RPMI8226 (cell line): ENCODE measurements around the gene RAB3B.
"Not testable (repeated sequence)": the region's sequence is repeated elsewhere in the genome, so short reads cannot be mapped to it uniquely, and the experiment has no call there.

Experiments
- DNase-seq: peaks from one replicate; pipeline ENCODE4 v3.0.0-alpha.2; 2015

Gene RAB3B

GRCh38 chr1:51988254-51988653, 2.2 kb downstream of the RAB3B start:
- no peak for DNase-seq

DNA sequence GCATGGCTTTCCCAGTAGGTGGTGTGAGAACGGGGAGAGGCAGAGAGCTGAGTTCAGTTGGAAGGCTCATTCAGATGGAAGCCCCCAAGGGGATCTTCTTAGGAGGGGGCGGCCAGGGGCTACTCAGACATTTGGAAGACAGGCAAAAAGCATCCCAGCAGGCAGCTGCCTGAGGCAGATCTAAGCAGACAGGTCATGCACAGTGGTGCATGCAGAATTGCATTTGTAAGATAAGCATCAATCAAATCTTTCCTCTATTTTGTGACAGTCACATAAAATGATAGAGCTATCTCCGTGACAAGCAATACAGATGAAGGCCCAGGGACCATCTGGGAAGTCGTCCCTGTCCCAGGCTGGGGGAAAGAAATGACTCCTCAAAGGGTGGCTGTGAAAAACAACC, 3.8 kb downstream of the RAB3B start:
- no peak for DNase-seq

- DNase-seq = no peak
Measured at GRCh38 chr1:51982161-51982560, 8.3 kb downstream of the RAB3B start.

DNA sequence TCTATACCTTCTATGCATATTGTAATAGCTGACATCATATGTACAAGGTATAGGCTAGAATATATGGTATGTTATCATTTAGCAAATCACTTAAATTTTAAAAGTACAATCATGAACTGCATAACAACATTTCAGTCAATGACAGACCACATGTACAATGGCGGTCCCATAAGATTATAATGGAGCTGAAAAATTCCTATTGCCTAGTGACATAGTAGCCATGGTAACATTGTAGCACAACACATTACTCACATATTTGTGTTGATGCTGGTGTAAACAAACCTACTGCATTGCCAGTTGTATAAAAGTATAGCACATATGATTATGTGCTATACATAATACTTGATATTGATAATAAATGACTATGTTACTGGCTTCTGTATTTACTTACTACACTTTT, 8.9 kb downstream of the RAB3B start:
- DNase-seq = no peak

GRCh38 chr1:51978099-51978498, 12.4 kb downstream of the RAB3B start:
- no peak for DNase-seq

DNA sequence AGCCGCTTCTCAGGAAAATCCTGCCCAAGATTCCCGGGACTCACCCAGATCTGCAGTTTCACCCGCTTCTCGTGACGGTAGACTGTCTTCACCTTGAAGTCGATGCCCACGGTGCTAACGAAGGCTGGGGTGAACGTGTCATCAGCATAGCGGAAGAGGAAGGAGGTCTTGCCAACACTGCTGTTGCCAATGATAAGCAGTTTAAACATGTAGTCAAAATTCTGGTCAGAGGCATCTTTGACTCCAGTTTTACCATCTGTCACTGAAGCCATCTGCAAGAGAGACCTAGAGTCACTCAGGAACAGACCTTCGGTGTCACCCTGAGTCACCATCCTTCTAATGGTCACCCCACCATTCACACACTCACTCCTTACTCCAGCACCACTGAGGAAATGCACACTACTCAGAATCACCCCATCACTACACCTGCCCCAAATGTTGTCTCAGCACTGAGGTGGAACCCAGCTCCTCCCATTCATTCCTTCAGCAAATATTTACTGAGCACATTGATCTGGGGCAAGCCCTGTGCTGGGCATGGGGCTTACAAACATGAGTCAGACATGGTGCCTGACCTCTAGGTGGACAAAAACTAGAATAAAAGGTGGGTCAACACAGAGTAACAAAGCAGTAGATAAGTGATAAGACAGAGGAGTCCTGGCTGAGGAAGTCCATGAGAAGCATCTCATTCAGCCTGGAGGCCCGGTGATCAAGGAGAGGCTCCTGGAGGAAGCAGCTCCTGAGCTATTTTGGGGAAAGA, 13.5 kb downstream of the RAB3B start:
- no peak for DNase-seq

GRCh38 chr1:51973587-51974474, 16.7 kb downstream of the RAB3B start:
- no peak for DNase-seq

DNA sequence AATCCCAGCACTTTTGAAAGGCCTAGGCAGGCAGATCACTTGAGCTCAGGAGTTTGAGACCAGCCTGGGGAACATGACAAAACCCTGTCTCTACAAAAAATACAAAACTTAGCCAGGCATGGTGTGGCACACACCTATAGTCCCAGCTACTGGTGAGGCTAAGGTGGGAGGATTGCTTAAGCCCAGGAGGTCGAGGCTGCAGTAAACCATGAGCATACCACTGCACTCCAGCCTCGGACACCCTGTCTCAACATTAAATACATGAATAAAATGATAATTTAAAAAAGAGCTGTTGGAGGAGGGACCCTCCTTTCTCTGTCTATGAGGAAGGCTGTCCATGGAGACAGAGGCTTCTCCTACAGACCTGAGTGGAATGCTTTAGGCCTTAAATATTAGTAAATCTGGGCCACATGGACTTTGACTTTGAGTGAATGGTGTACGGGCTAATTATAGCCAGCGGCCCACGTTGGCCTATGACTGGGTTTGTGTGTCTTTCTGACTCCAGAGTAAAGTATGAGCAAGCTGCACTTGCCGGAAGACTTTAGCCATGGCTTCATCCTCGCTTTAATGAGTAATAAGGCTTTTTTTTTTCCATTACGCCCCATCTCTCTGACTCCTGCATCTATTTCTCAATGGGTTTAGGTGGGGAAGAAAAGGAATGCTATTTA, 21.3 kb downstream of the RAB3B start:
- no peak for DNase-seq

- DNase-seq = no peak
Measured at GRCh38 chr1:51968632-51969031, 21.9 kb downstream of the RAB3B start.

DNA sequence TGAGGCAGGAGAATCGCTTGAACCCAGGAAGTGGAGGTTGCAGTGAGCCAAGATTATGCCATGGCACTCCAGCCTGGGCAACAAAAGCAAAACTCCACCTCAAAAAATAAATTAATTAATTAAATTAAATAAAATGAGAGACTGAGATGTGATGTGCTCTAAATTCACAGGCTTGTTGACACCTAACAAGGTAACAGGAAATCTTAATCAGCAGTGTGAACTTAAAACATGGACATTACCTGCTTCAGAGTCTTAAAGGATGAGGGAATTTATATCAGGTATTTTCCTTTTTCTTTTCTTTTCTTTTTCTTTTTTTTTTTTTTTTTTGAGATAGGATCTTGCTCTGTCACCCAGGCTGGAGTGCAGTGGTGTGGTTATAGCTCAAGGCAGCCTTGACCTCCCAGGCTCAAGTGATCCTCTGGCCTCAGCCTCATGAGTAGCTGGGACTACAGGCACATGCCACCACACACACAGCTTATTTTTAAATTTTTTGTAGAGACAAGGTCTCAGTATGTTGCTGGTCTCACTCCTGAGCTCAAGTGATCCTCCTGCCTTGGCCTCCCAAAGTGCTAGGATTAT, 23.2 kb downstream of the RAB3B start:
- DNase-seq = not testable (repeated sequence)

- DNase-seq = no peak
Measured at GRCh38 chr1:51966559-51966958, 23.9 kb downstream of the RAB3B start.

DNA sequence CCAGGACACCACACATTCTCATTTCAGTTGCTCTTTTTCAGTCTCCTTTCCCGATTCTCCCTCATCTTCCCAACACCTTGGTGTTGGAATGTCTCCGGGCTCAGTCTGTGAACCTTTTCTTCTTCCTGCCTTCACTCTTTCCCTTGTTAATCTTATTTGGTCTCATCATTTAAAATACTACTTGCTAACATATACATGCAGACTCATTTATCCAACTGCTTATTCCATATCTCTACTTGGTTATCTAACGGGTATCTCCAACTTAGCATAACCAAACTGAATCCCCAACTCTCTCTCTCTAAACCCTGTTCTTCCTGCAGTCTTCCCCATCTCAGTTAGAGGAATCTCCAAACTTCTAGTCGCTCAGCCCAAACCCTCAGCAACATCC, 26.2 kb downstream of the RAB3B start:
- DNase-seq = no peak

- DNase-seq = peak; percentile 22
Measured at GRCh38 chr1:51963592-51964308, 26.8 kb downstream of the RAB3B start.

DNA sequence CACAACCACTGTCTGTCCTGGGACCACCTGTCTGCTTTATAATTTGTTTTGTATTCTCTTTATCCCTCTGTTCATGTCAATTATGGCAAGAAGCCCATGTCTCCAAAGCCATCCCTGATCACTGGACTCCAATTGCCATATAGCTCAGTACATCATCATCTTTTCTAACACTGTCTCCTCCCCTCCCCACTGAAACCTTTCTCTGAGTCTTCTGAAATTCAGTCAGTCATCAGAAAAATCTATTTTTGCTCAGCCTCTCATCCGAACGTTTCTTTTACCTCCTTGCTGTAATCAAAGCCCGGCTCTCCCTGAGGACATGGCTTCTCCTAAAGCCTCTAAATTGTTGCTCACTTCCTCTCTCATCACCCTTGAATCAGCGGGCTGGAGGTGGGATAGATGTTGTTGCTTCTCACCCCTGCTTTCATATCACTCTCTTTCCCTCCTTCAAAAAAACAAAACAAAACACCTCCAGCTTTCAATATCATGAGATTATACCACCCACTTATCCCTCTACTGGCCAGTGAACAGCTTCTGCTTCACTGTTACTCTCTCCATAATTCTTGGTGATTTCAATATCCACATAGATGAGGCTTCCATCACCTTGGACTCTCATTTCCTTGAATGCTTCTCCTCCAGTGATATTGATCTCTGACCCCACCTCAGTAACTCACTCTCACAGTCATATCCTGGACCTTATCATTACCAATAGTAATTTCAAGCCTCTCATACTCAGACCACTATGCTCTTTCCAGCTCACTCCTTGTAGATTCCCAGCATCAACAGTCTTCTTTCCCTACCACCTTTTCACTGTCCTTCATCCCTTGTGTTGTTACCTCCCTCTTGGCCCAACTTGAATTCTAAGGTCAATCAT, 27.8 kb downstream of the RAB3B start:
- DNase-seq = peak; percentile 29

DNA sequence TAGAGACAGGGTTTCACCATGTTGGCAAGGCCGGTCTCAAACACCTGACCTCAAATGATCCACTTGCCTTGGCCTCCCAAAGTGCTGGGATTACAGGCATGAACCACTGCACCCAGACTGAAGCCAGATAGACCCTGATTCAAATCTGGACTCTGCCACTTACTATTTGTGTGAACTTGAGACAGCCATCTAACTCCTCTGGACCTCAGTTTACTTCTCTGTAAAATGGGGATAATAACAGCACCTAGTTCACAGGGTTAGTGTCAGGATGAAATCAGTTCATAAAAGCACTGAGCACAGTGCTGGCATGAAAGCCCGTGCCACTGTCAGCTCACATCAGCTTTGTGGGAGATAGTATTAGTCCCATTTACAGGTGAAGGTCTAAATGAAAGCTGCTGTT, 28.5 kb downstream of the RAB3B start:
- DNase-seq = no peak

GRCh38 chr1:51961231-51961630, 29.3 kb downstream of the RAB3B start:
- no peak for DNase-seq

GRCh38 chr1:51960262-51960661, 30.2 kb downstream of the RAB3B start:
- DNase-seq = no peak

DNA sequence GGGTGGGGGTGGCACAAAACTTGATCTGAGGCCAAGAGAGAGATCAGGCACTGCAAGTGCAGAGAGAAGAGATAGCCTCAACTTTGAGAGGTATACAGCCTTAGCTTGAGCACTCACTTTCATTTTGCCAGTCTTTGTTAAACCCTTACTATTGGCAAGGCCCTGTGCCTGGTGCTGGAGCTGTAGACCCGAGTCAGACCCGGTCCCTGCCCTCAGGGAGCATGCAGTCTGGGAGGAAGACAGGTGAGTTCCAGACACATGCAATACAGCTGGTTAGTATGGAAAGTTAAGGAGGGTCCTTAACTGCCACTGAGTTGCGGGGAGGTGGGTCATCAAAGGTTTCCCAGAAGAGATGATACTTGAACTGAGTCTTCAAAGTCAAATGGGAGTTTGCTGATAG, 31.7 kb downstream of the RAB3B start:
- DNase-seq = no peak

DNA sequence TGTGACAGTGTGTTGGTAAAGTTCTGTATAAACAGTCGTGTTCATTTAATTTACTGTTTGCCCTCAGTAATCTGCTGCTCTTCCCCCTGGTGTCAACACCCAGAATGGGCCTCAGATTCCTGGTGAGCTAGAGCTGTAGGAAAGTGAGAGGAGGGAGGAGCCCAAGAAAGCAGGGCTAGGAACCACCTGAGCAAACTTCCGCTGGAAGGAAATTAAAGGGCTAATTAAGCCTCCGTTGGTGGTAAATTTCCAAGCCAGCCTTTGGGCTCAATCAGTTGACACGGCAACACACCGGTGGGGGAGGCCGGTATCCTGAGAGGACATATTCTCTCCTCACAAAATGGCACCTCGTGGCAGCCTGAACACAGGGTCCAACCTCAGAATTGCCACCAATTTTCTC, 32.9 kb downstream of the RAB3B start:
- no peak for DNase-seq

DNA sequence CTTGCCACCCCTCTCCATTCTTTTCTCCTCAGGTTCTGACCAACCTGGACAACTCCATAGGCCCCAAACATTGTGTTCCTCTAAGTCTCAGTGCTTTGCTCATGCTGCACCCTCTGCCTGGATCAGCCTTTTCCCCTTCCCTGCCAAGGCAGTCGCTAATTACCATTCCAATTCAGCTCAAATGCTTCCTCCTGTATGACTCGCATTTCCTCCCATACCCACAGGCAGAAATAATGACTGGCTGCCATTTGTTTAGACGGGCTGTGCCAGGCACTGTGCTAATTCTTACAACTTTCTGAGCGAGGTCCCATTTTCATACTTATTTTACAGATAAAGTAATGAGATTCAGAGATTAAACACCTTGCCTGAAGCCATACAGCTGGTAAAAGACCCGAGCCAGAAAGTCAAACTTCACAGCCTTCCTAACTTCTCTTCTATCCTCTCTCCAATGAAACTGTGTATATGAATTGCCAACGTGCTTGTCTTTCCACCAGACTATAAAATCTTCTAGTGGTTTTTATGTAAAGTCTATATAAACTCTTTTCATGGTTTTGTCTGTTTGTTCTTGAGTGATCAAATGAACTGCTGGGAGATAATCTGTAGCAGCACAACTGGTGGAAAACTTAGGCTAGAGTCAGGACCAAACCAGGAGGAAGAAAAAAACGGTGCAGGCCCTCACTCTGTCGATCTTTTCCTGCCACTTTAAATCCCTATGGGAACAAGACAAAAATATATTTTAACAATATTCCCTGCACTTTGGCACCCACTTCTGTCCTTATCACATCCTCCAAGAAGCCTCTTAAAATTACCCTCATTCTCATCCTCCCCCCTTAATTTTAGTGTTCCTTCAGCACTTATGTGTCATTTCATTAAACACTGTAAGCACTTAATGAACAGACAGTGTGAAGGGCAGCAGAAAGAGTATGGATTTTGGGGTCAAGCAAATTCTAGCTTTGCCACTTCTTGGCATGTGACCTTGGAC, 33.7 kb downstream of the RAB3B start:
- DNase-seq = no peak
